Central memory CD8-positive, alpha-beta T cell (primary cell): Measurements from ENCODE around the gene MDK.

Experiments used
- ATAC-seq: fragments of 150-1000 bp; cut with Tn5 transposase; replicated peaks from 2 replicates; pipeline ENCODE4 v1.10.0; 2022; ENCODE audit warnings: mild to moderate bottlenecking, moderate FRiP score, moderate number of reproducible peaks; ENCODE audit not compliant: poor library complexity, severe bottlenecking; ENCODE audit errors: extremely low read depth
- DNase-seq, 2 donors: peaks; one replicate each; pipeline ENCODE4 v3.0.0; 2021; ENCODE audit warnings: low spot score in 2 of 2
- H3K27ac Mint-ChIP-seq: one replicate; pipeline ENCODE4 v1.8.0; 2022; ENCODE audit warnings: low read depth, mild to moderate bottlenecking, moderate library complexity, mixed read lengths
- H3K27me3 Mint-ChIP-seq: one replicate; pipeline ENCODE4 v1.8.0; 2022; ENCODE audit warnings: mixed read lengths
- H3K36me3 Mint-ChIP-seq: one replicate; pipeline ENCODE4 v1.8.0; 2022; ENCODE audit warnings: mild to moderate bottlenecking, moderate library complexity, mixed read lengths; ENCODE audit not compliant: insufficient read depth
- H3K4me1 Mint-ChIP-seq: one replicate; pipeline ENCODE4 v1.8.0; 2022; ENCODE audit warnings: mixed read lengths
- H3K4me3 Mint-ChIP-seq: one replicate; pipeline ENCODE4 v1.8.0; 2022; ENCODE audit warnings: mild to moderate bottlenecking, moderate library complexity, mixed read lengths
- H3K9me3 Mint-ChIP-seq: one replicate; pipeline ENCODE4 v1.8.0; 2022; ENCODE audit warnings: mixed read lengths

The MDK gene

DNA sequence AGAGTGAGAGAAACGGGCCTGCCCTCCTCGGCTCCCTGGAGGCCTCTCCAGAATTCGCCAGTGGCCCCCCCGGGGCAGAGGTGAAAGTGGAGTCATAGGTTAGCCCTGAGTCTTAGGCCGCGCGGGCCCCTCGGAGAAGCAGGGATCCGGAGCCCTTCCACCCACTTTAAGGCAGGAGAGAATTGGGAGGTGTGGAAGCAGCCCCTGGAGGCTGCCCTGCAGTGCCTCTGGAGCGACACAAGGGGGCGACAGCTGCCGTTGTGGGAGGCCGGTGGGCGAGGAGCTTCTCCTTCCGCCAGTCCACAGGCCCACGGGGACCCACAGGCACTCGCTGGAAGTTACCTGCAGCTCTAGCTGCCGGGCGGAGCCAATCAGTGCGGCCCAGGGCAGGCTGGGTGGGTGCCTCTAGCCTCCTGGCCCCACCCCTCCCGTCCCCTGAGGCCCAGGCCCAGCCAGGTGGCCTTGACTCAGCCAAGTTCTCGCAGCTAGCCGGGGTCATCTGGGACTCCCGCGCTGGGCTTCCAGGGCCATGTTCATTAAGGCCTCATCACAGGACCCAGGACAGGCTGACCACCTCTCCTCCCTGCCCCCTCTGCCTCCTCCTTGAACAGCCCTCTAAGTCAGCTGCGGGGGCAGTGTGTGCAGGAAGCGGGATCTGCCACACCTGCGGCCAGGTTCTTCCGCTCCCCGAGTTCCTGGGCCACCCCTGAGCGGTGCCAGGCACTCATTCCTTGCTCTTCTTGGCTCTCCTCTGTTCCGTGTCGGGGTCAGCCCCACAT, 29.2 kb upstream of the MDK start:
- no peaks in the 10 kb centered on the region for H3K27me3 Mint-ChIP-seq
- peaks cover 76% of the 10 kb centered on the region for H3K4me1 Mint-ChIP-seq
- peak overlapping the region; percentile 78 for H3K4me3 Mint-ChIP-seq
- peak overlapping the region; percentile 91 for H3K27ac Mint-ChIP-seq
- peaks cover 44% of the 10 kb centered on the region for H3K36me3 Mint-ChIP-seq
- peak; percentile 72 to 79 for DNase-seq
- peak; percentile 49 for ATAC-seq
- no peaks in the 10 kb centered on the region for H3K9me3 Mint-ChIP-seq

DNA sequence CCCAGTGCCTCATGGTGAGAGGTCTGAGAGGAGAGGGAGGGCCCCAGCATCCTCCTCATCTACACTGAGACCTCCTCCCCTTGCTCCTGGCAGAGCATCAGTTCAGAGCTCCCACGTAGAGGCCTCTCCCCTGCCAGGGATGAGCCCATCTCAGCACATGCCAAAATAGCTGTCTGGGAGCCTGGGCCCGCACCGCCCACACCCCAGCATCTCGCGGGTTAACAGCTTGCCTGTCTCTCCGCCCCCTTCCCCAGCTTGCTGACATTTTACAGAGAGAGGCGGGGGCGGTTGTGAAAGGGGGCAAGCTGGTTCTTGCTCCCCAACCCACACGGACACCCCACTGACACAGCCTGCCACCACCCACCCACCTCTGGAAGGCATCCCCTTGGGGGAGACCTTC, 27.8 kb upstream of the MDK start:
- Mint-ChIP-seq H3K9me3 (no peaks in the 10 kb centered on the region), H3K36me3 (peaks cover 41% of the 10 kb centered on the region), H3K4me1 (peaks cover 81% of the 10 kb centered on the region), H3K27me3 (no peaks in the 10 kb centered on the region), H3K4me3 (peak overlapping the region; percentile 78), H3K27ac (peak overlapping the region; percentile 91)
- ATAC-seq: no peak
- DNase-seq: no peak

DNA sequence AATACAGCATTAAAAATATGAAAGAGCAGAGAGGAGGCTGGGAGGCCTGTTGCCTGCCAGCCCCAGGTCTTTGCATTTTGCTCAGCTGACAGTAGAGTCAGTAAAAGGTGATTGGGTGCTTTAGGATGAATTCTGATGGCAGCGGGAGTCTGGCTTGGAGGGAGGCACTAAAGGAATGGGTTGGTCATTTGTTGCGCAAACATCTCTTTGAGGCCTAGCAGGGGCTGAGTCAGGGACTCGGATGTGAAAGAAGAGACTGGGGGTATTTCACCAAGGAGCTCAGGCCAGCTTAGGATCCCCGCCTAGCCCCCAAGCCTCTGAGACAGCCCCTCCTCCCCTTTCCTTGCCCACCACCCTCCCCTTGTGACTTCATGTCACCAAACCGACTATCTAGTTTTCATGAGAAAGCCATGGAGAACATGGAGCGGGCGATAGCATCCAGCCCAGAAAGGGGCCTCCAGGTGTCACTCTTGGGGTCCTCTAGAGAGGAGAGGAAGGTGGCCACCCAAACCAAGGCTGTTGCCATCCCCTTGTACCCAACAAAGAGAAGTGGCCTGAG, 24.5 kb upstream of the MDK start:
- Mint-ChIP-seq H3K27ac (peak overlapping the region; percentile 85), H3K36me3 (peaks cover 29% of the 10 kb centered on the region), H3K4me1 (peaks cover 64% of the 10 kb centered on the region), H3K9me3 (no peaks in the 10 kb centered on the region), H3K4me3 (peak overlapping the region; percentile 66), H3K27me3 (no peaks in the 10 kb centered on the region)
- DNase-seq (no peak), ATAC-seq (no peak)

- peak overlapping the region; percentile 63 for H3K4me3 Mint-ChIP-seq
- no peak for ATAC-seq
- no peak for DNase-seq
- peaks cover 26% of the 10 kb centered on the region for H3K36me3 Mint-ChIP-seq
- H3K27me3 Mint-ChIP-seq: no peaks in the 10 kb centered on the region
- peak overlapping the region; percentile 85 for H3K27ac Mint-ChIP-seq
- H3K9me3 Mint-ChIP-seq: no peaks in the 10 kb centered on the region
- H3K4me1 Mint-ChIP-seq: peaks cover 65% of the 10 kb centered on the region
Measured at GRCh38 chr11:46357483-46357936, 24.0 kb upstream of the MDK start.

GRCh38 chr11:46359953-46360352, 21.5 kb upstream of the MDK start:
- no peak for DNase-seq
- ATAC-seq: no peak
- Mint-ChIP-seq H3K27ac (peak overlapping the region; percentile 87), H3K27me3 (no peaks in the 10 kb centered on the region), H3K9me3 (no peaks in the 10 kb centered on the region), H3K36me3 (peaks cover 29% of the 10 kb centered on the region), H3K4me3 (no peak overlapping the region), H3K4me1 (peaks cover 68% of the 10 kb centered on the region)

- H3K27ac Mint-ChIP-seq: peak overlapping the region; percentile 87
- no peaks in the 10 kb centered on the region for H3K9me3 Mint-ChIP-seq
- no peaks in the 10 kb centered on the region for H3K27me3 Mint-ChIP-seq
- peak; percentile 55 for ATAC-seq
- H3K4me3 Mint-ChIP-seq: peak overlapping the region; percentile 81
- DNase-seq: no peak
- H3K4me1 Mint-ChIP-seq: peaks cover 67% of the 10 kb centered on the region
- H3K36me3 Mint-ChIP-seq: peaks cover 22% of the 10 kb centered on the region
Measured at GRCh38 chr11:46360878-46361277, 20.6 kb upstream of the MDK start.

DNA sequence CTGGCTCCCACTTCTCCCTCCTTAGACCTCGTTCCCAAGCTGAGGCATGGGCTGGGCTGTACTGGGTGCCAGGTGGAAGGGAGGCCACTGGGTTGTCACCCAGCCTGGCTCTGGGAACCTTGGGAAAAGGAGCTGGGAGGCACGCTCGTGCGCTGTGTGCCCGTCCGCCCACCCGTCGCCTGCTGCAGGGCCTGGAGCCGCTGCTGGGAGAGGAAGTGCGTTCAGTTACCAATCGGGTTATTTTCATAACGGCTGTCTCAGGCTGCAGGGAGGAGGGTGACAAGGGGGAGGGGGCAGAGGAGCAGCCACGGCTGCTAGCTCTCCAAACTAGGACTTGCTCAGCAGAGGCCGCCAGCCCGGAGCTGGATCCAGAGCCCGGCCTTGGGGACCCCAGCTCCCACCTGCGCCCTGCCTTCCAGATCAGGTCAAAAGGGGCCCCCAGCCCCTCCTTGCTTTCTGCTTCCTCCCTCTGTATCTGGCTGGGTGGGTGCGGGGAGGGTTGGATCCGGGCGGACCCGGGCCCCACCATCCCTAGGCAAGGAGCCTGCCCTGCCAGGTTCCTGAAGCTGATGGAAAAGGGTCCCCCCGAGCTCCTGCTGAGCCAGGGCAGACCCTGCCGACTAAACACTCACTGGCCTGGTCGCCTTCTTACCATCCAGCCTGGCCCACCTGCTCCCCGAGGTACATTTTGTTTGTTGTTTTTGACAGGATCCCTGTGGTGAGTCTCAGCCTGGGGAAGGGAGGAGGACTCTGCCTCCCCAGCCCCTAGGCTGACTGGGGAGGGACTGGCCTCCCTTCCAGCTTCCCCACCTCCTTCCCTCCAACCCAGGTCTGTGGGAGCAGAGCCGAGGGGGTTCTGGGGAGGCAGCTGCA, 19.9 kb upstream of the MDK start:
- peak in 1 of 2 donors; percentile 53 for DNase-seq
- Mint-ChIP-seq H3K27me3 (no peaks in the 10 kb centered on the region), H3K27ac (peak overlapping the region; percentile 87), H3K9me3 (no peaks in the 10 kb centered on the region), H3K4me3 (peak overlapping the region; percentile 81), H3K4me1 (peaks cover 62% of the 10 kb centered on the region), H3K36me3 (peaks cover 19% of the 10 kb centered on the region)
- peak; percentile 92 for ATAC-seq

GRCh38 chr11:46362156-46363030, 19.1 kb upstream of the MDK start:
- peaks cover 21% of the 10 kb centered on the region for H3K36me3 Mint-ChIP-seq
- peak overlapping the region; percentile 87 for H3K27ac Mint-ChIP-seq
- no peaks in the 10 kb centered on the region for H3K27me3 Mint-ChIP-seq
- H3K9me3 Mint-ChIP-seq: no peaks in the 10 kb centered on the region
- peaks cover 58% of the 10 kb centered on the region for H3K4me1 Mint-ChIP-seq
- no peak for ATAC-seq
- no peak for DNase-seq
- peak overlapping the region; percentile 81 for H3K4me3 Mint-ChIP-seq

- H3K27me3 Mint-ChIP-seq: no peaks in the 10 kb centered on the region
- H3K27ac Mint-ChIP-seq: peak overlapping the region; percentile 87
- no peaks in the 10 kb centered on the region for H3K9me3 Mint-ChIP-seq
- peaks cover 56% of the 10 kb centered on the region for H3K4me1 Mint-ChIP-seq
- DNase-seq (no peak), ATAC-seq (no peak)
- H3K4me3 Mint-ChIP-seq: peak overlapping the region; percentile 81
- peaks cover 27% of the 10 kb centered on the region for H3K36me3 Mint-ChIP-seq
Measured at GRCh38 chr11:46363031-46363407, 18.4 kb upstream of the MDK start.

GRCh38 chr11:46363455-46364005, 17.9 kb upstream of the MDK start:
- Mint-ChIP-seq H3K4me3 (peak overlapping the region; percentile 20), H3K4me1 (peaks cover 56% of the 10 kb centered on the region), H3K27me3 (no peaks in the 10 kb centered on the region), H3K36me3 (peaks cover 31% of the 10 kb centered on the region), H3K9me3 (no peaks in the 10 kb centered on the region), H3K27ac (peak overlapping the region; percentile 87)
- ATAC-seq: no peak
- no peak for DNase-seq

GRCh38 chr11:46364056-46364455, 17.4 kb upstream of the MDK start:
- ATAC-seq: no peak
- H3K9me3 Mint-ChIP-seq: no peaks in the 10 kb centered on the region
- peak overlapping the region; percentile 20 for H3K4me3 Mint-ChIP-seq

More at GRCh38 chr11:46364056-46364455, 17.4 kb upstream of the MDK start:
- H3K36me3 Mint-ChIP-seq: peaks cover 35% of the 10 kb centered on the region
- H3K4me1 Mint-ChIP-seq: peaks cover 56% of the 10 kb centered on the region
- H3K27ac Mint-ChIP-seq: peak overlapping the region; percentile 55
- no peak for DNase-seq
- H3K27me3 Mint-ChIP-seq: no peaks in the 10 kb centered on the region
